Dedifferentiated amniotic fluid mesenchymal stem cell (primary cell): Measurements from ENCODE around the gene DDOST.
"Not testable (repeated sequence)": the region's sequence is repeated elsewhere in the genome, so short reads cannot be mapped to it uniquely, and the experiment has no call there.

Experiments
- DNase-seq: peaks from one replicate; pipeline ENCODE4 v3.0.0-alpha.2; 2016; ENCODE audit errors: extremely low spot score

Gene DDOST

GRCh38 chr1:20691872-20692271, 30.7 kb upstream of the DDOST start:
- no peak for DNase-seq

GRCh38 chr1:20689645-20690056, 28.5 kb upstream of the DDOST start:
- DNase-seq, result no peak

GRCh38 chr1:20686883-20687725, 25.9 kb upstream of the DDOST start:
- no peak for DNase-seq

GRCh38 chr1:20685741-20686140, 24.6 kb upstream of the DDOST start:
- no peak for DNase-seq

DNA sequence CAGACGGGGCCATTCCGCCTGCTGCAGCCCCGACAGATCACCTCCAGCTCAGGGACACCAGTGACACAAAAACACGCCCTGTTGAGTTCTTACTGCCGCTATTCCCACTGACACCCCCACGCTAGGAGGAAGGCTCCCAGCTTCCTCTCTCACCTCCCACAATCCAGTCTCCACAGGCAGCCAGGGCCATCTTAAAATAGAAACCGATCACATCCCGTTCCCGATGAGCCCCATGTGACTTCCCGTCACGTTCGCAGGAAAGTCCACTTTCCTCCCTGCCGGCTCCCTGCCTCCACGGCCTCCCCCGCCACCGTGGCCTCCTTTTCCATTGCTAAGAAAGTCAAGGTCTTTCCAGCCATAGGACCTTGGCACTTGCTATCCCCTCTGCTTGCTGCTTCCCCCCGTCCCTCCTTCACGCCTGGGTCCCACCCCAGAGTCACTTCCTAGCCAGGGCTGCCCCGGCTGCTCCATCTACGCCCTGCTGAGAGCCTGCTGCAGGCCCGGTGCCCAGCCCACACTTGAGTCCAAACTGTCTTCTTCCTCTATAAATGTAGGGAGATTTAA, 24.0 kb upstream of the DDOST start:
- DNase-seq, result no peak

GRCh38 chr1:20684651-20685050, 23.5 kb upstream of the DDOST start:
- DNase-seq, result no peak

DNA sequence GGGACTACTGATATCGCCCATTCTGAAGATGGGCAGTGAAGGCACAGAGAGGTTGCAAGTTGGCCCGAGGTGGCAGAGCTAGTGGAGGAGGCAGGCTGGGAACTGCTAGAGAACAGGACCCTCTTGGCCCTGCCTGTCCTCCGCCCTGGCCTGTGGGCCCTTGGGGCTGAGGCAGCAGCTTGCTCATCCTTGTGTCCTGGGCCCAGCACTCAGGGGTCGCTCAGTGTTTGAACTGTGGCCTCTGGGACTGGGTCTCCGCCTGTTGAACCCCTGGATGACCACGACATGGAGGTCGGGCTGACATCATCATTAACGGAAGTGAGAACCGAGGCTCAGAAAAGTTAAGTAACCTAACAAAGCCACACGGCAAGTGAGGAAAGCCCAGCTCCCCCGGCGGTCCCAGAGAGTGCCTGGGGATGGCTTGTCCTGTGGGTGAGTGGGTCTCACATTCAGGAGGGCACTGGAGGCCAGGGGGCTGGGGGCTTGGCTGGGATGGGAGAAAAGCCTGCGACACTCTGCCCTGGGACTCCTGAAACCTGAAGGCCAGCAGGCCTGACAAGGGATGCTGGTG, 23.0 kb upstream of the DDOST start:
- DNase-seq, result no peak

DNA sequence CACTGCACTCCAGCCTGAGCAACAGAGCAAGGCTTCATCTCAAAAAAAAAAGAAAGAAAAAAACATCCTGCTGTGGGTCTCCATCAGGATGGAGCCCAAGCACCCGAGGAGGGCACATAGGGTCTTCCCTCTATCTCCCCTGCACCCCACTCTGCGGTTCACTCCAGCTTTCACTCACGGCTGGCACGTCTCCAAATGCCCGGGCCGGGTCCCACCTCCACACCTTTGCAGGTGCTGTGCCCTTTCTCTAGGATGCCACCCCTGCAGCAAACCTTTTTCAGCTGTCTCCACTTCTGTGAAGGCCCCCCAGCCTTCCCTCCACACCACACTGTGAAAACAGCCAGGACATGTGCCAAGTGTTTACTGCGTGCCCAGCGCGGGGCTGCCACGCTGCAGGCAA, 22.4 kb upstream of the DDOST start:
- no peak for DNase-seq

- DNase-seq, result no peak
Measured at GRCh38 chr1:20682571-20683236, 21.5 kb upstream of the DDOST start.

- no peak for DNase-seq
Measured at GRCh38 chr1:20681999-20682398, 20.8 kb upstream of the DDOST start.

GRCh38 chr1:20680269-20680668, 19.1 kb upstream of the DDOST start:
- no peak for DNase-seq

GRCh38 chr1:20678599-20678998, 17.4 kb upstream of the DDOST start:
- no peak for DNase-seq

DNA sequence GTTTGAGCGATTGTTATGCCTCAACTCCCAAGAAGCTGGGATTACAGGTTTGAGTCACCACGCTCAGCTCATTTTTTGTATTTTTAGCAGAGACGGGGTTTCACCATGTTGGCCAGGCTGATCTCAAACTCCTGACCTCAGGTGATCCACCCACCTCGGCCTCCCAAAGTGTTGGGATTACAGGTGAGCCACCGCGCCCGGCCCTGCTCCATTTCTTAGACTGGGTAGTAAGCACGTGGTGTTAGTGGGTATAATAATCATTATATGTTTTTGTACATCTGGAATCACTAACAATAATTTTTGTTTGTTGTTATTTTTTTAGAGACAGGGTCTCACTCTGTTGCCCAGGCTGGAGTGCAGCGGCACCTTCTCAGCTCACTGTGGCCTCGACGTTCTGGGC, 12.5 kb upstream of the DDOST start:
- DNase-seq, result not testable (repeated sequence)

DNA sequence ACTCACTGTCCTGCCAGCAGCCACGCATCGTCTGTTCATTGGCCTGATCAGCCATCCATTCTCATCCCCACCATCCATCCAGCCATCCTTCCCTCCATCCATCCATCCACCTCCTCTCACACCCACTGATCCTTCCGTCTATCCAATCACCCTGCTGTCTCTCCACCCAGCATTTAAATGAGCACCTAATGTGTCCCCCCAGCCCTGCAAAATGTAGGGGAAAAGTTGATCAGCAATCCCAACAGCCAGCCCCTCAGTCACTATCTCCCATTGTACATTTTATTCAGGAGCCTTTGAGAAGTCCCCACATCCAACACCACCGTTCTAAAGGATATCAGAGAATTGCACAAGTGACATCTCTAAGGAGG, 11.1 kb upstream of the DDOST start:
- DNase-seq, result no peak

- DNase-seq, result no peak
Measured at GRCh38 chr1:20670936-20671335, 9.8 kb upstream of the DDOST start.

DNA sequence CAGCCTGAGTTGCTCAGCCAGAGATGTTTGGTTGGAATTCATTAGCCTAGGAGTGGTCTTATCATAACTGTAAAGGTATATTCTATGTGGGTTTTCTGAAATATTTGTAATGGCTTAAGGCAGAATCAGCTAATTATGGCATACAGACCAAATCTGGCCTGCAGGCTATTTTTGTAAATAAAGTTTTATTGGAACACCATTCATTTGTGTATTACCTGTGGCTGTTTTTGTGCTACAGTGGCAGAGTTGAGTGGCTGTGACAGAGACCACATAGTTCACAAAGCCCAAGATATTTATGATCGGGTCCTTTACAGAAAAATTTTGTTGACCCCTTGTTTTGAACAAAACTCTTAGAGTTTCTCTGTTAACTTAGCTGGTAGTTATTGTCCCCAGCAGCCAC, 7.4 kb upstream of the DDOST start:
- DNase-seq, result no peak

- DNase-seq, result no peak
Measured at GRCh38 chr1:20666804-20667203, 5.6 kb upstream of the DDOST start.

DNA sequence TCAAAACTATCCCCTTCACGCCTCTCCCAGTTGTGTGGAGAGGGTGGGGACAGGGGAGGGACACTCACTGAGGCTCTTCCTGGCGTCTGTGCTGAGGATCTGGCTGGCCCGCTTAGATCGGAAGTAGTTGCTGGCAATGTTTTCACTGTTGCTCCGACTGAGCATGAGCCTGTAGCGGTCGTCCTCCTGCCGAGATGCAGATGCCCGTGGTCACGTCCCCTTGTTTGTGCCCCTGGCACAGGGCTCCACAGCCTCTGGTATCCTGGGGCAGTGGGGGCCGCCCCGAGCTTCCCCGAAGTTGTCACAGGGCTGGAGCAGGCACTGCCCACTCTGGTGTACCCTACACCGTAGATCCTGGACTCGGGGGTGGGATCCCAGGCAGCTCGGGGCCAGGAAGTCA, 5.0 kb upstream of the DDOST start:
- no peak for DNase-seq

DNA sequence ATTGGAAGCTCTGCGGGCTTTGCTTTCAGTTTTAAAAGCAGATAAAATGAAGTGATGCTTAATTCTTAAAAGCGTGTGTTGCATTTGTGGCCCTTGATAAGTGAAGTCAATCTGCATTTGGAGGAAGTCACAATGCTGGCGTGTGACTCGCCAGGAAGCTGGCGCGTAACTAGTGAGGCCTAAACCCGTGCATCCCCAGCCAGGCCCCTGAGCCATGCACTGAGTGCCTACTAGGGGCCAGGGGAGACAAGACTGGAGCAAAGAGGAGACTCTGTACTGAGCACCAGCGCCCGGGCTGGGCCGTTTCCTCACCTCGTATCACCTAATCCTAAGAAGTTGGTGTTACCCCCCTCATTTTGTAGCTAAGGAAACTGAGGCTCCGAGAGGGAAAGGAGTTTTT, 4.6 kb upstream of the DDOST start:
- no peak for DNase-seq

GRCh38 chr1:20663969-20664715, 3.0 kb upstream of the DDOST start:
- DNase-seq, result no peak

DNA sequence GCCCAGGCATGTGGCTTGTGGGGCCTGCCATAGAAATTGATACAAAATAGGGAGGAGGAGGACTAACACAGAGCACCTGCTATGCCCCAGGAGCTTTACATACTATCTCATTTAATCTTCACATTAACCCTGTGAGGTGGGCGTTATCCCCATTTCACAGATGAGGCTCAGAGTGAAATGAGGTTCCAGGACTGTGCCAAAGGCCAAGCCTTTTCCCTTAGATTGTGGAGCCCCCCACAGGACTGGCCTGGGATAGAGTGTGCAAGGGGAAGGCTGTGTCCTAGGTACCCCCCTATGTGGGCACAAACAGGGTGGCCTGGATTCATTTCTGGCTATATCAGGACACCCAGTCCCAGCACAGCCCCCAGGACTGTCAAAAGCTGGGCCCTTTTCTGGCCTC, 2.2 kb upstream of the DDOST start:
- DNase-seq, result no peak

DNA sequence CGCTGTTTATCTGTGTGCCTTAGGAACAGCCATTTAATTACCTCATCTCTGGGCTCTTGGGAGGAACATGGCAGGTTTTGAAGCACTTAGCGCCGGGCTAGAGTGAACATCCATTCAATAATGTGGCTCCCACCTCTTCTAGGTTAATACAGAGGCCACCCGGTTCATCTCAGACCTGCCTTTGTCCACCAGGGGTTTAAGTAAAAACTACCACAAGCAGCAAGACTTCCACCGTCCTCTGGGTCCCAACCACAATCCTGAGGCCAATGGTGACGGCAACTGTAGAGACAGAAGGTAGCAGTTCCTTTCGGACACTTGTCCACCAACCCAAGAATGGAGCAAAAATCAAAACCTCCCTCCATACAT, 924 bp upstream of the DDOST start:
- DNase-seq, result no peak
